Effector memory CD4-positive, alpha-beta T cell (primary cell): ENCODE measurements around the gene RBMS3.

Source experiments
- DNase-seq, 3 donors: peaks; one replicate each; pipeline ENCODE4 v3.0.0-alpha.2; 2020
- H3K27ac ChIP-seq: 2 replicates; pipeline ENCODE4 v1.7.0; 2013; ENCODE audit warnings: mild to moderate bottlenecking, low read length, moderate library complexity; ENCODE audit not compliant: insufficient read depth, poor library complexity, severe bottlenecking
- H3K27me3 ChIP-seq: replicated peaks from 2 replicates; pipeline ENCODE4 v1.7.0; 2013; ENCODE audit warnings: mild to moderate bottlenecking, low read length; ENCODE audit not compliant: insufficient read depth, control insufficient read depth, poor library complexity, severe bottlenecking
- H3K36me3 ChIP-seq: 2 replicates; pipeline ENCODE4 v1.7.0; 2013; ENCODE audit warnings: mild to moderate bottlenecking, low read length, moderate library complexity; ENCODE audit not compliant: control insufficient read depth, insufficient read depth
- H3K4me1 ChIP-seq: 2 replicates; pipeline ENCODE4 v1.7.0; 2013; ENCODE audit warnings: low read length, mild to moderate bottlenecking; ENCODE audit not compliant: control insufficient read depth, insufficient read depth, poor library complexity, severe bottlenecking
- H3K4me3 ChIP-seq: 2 replicates; pipeline ENCODE4 v1.7.0; 2013; ENCODE audit warnings: low read length, low read depth, mild to moderate bottlenecking; ENCODE audit not compliant: insufficient read depth, poor library complexity, severe bottlenecking
- H3K9me3 ChIP-seq: 2 replicates; pipeline ENCODE4 v1.7.0; 2013; ENCODE audit warnings: mild to moderate bottlenecking, low read length, moderate library complexity; ENCODE audit not compliant: control insufficient read depth

Gene RBMS3

GRCh38 chr3:29335438-29335837, 54.6 kb downstream of the RBMS3 start:
- DNase-seq = no peak
- no peaks in the 10 kb centered on the region for H3K36me3 ChIP-seq
- H3K9me3 ChIP-seq = no peaks in the 10 kb centered on the region
- H3K27me3 ChIP-seq = no peaks in the 10 kb centered on the region
- no peaks in the 10 kb centered on the region for H3K4me1 ChIP-seq
- H3K27ac ChIP-seq = no peak overlapping the region
- H3K4me3 ChIP-seq = no peak overlapping the region

GRCh38 chr3:29335943-29336342, 55.1 kb downstream of the RBMS3 start:
- H3K4me3 ChIP-seq = no peak overlapping the region
- DNase-seq = no peak
- no peaks in the 10 kb centered on the region for H3K36me3 ChIP-seq
- no peaks in the 10 kb centered on the region for H3K9me3 ChIP-seq
- H3K4me1 ChIP-seq = no peaks in the 10 kb centered on the region
- H3K27ac ChIP-seq = no peak overlapping the region
- no peaks in the 10 kb centered on the region for H3K27me3 ChIP-seq

GRCh38 chr3:29337565-29337964, 56.7 kb downstream of the RBMS3 start:
- no peak overlapping the region for H3K4me3 ChIP-seq
- H3K27me3 ChIP-seq = no peaks in the 10 kb centered on the region
- no peaks in the 10 kb centered on the region for H3K9me3 ChIP-seq
- H3K36me3 ChIP-seq = no peaks in the 10 kb centered on the region
- H3K4me1 ChIP-seq = no peaks in the 10 kb centered on the region
- DNase-seq = no peak
- no peak overlapping the region for H3K27ac ChIP-seq

GRCh38 chr3:29338377-29338776, 57.5 kb downstream of the RBMS3 start:
- Histone ChIP-seq H3K4me3 (no peak overlapping the region), H3K27ac (no peak overlapping the region), H3K36me3 (no peaks in the 10 kb centered on the region), H3K4me1 (no peaks in the 10 kb centered on the region), H3K27me3 (no peaks in the 10 kb centered on the region), H3K9me3 (no peaks in the 10 kb centered on the region)
- DNase-seq = no peak

GRCh38 chr3:29339016-29339833, 58.4 kb downstream of the RBMS3 start:
- no peak overlapping the region for H3K4me3 ChIP-seq
- H3K27me3 ChIP-seq = no peaks in the 10 kb centered on the region
- H3K9me3 ChIP-seq = no peaks in the 10 kb centered on the region
- H3K27ac ChIP-seq = no peak overlapping the region
- no peaks in the 10 kb centered on the region for H3K36me3 ChIP-seq
- no peaks in the 10 kb centered on the region for H3K4me1 ChIP-seq
- DNase-seq = no peak

DNA sequence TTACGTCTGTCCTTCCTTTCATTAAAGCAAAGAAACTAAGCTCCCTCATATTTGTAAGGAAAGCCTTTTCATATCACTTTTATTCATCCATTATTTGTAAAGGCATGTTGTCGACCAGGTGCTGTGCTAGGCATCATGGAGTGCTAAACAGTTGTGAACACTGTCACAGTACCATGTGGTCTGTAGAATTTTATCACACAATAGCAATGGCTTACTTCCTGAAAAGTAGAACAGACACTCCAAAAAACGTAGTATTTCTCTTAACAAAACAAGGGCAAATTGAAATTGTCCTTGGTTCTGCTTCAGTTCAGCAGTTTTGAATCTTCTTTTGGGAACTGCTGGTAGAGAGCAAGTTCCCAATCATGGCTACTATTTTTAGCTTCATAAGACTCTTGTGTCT, 63.3 kb downstream of the RBMS3 start:
- no peak for DNase-seq
- Histone ChIP-seq H3K27me3 (no peaks in the 10 kb centered on the region), H3K9me3 (no peaks in the 10 kb centered on the region), H3K4me1 (no peaks in the 10 kb centered on the region), H3K36me3 (no peaks in the 10 kb centered on the region), H3K27ac (no peak overlapping the region), H3K4me3 (no peak overlapping the region)

DNA sequence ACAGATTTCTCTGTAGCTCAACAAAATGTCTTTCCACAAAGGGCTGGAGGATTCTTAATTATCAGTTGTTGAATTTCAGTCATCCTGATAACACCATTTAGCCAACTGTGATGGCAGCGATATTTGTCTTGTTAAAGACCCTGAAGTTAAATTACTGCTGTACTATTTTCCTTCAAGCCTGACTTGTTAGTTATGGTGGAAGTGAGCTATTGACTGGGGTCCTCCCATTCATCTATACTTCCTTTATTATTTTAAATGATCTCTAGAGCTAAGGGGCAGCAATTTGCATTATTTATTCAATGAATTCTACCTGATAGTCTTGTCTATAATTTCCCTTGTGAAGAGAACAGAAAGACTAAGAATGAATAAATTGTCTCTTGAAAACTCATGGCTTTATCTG, 64.1 kb downstream of the RBMS3 start:
- DNase-seq = no peak

DNA sequence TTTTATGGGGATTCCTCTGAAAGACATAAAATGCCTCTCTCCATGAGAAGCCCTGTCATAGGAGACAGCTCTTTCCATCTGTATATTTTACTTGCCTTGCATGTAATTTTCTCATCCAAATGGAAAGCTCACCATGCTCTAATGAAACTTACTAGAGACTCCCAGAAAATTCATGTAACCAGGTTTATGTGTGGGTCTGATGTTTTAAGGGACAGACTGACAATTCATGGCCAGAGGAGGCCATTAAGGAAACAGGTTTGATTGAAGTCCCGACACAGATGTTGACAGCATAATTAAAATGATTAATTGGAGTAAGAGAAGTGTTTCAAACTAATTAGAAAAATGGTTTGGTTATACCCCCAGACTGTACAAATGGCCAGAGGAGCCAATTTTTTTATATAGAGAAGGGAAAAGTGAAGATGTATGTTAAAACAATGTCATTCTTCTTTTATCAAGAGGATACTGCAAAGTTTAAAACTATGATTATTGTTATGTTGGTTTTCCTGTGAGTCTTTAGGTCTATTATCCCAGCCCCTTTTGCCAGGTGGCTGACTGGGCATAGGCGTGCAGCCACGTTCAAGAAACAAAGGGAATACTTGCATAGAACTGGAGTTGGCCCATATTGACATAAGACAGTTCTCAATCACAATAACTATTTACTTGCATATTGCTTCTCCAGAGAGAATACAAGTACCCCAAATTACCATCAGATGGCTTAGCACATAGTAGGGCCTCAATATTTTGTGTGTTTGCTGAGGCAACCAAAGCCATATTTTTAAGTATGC, 64.8 kb downstream of the RBMS3 start:
- Histone ChIP-seq H3K36me3 (no peaks in the 10 kb centered on the region), H3K4me3 (no peak overlapping the region), H3K27ac (no peak overlapping the region), H3K27me3 (no peaks in the 10 kb centered on the region), H3K4me1 (no peaks in the 10 kb centered on the region), H3K9me3 (no peaks in the 10 kb centered on the region)
- DNase-seq = no peak

More for the DNA sequence above, 64.1 kb downstream of the RBMS3 start:
- Histone ChIP-seq H3K9me3 (no peaks in the 10 kb centered on the region), H3K4me3 (no peak overlapping the region), H3K36me3 (no peaks in the 10 kb centered on the region), H3K27me3 (no peaks in the 10 kb centered on the region), H3K27ac (no peak overlapping the region), H3K4me1 (no peaks in the 10 kb centered on the region)

- H3K27ac ChIP-seq = no peak overlapping the region
- no peaks in the 10 kb centered on the region for H3K4me1 ChIP-seq
- no peaks in the 10 kb centered on the region for H3K27me3 ChIP-seq
- no peak for DNase-seq
- no peaks in the 10 kb centered on the region for H3K9me3 ChIP-seq
- no peaks in the 10 kb centered on the region for H3K36me3 ChIP-seq
- H3K4me3 ChIP-seq = no peak overlapping the region
Observed at GRCh38 chr3:29346828-29347227, 66.0 kb downstream of the RBMS3 start.

DNA sequence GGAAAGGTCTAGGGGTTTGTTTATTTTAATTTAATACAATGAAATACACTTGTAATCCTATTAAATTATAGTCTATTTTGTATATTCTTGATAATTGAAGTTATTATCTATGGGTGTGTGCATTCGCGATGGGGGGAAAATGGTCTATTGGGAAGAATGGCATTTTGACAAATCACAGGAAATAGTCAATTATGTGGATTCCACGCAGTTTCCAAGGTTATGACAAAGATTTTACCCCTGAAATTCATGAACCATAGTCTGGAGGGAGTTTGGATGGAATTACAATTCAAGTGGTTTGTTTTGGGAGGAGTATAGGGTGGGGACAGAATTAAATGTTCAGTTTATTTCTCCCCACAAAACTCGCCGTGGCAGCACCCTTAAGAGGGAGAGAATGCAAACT, 66.5 kb downstream of the RBMS3 start:
- Histone ChIP-seq H3K9me3 (no peaks in the 10 kb centered on the region), H3K36me3 (no peaks in the 10 kb centered on the region), H3K27ac (no peak overlapping the region), H3K4me3 (no peak overlapping the region), H3K27me3 (no peaks in the 10 kb centered on the region), H3K4me1 (no peaks in the 10 kb centered on the region)
- DNase-seq = no peak
